ENCODE data around the gene PCA3.
"Not testable (repeated sequence)": the region's sequence is repeated elsewhere in the genome, so short reads cannot be mapped to it uniquely, and the experiment has no call there.

Gene PCA3

GRCh38 chr9:76734716-76735115 is 29.5 kb upstream of the PCA3 start:
- H3K4me3 ChIP-seq (ENCODE audit: low read depth, low read length), result no peak overlapping the region
- DNase-seq (ENCODE audit: low read depth), result no peak
- no peak for TF ChIP-seq CTCF (IDR thresholded peaks at IDR 0.05; ENCODE audit: insufficient read depth, low read depth, low read length, missing control alignments)

- H3K4me3 ChIP-seq (ENCODE audit: low read depth, low read length), result no peak overlapping the region
- no peak for DNase-seq (ENCODE audit: low read depth)
- TF ChIP-seq CTCF (IDR thresholded peaks at IDR 0.05; ENCODE audit: insufficient read depth, low read depth, low read length, missing control alignments), result no peak
Observed at GRCh38 chr9:76737154-76737902, 26.9 kb upstream of the PCA3 start.

- no peak for DNase-seq (ENCODE audit: low read depth)
- no peak for TF ChIP-seq CTCF (IDR thresholded peaks at IDR 0.05; ENCODE audit: insufficient read depth, low read depth, low read length, missing control alignments)
- H3K4me3 ChIP-seq (ENCODE audit: low read depth, low read length), result no peak overlapping the region
Observed at GRCh38 chr9:76738402-76738801, 25.8 kb upstream of the PCA3 start.

GRCh38 chr9:76741524-76741923 is 22.7 kb upstream of the PCA3 start:
- H3K4me3 ChIP-seq (ENCODE audit: low read depth, low read length), result no peak overlapping the region
- DNase-seq (ENCODE audit: low read depth), result no peak
- TF ChIP-seq CTCF (IDR thresholded peaks at IDR 0.05; ENCODE audit: insufficient read depth, low read depth, low read length, missing control alignments), result no peak

GRCh38 chr9:76742890-76743289 is 21.3 kb upstream of the PCA3 start:
- not testable (repeated sequence) for DNase-seq (ENCODE audit: low read depth)

GRCh38 chr9:76743931-76744330 is 20.3 kb upstream of the PCA3 start:
- DNase-seq (ENCODE audit: low read depth), result no peak
- no peak overlapping the region for H3K4me3 ChIP-seq (ENCODE audit: low read depth, low read length)
- TF ChIP-seq CTCF (IDR thresholded peaks at IDR 0.05; ENCODE audit: insufficient read depth, low read depth, low read length, missing control alignments), result no peak

More at GRCh38 chr9:76742890-76743289, 21.3 kb upstream of the PCA3 start:
- not testable (repeated sequence) for H3K4me3 ChIP-seq (ENCODE audit: low read depth, low read length)

- TF ChIP-seq CTCF (IDR thresholded peaks at IDR 0.05; ENCODE audit: insufficient read depth, low read depth, low read length, missing control alignments), result no peak
- no peak for DNase-seq (ENCODE audit: low read depth)
- H3K4me3 ChIP-seq (ENCODE audit: low read depth, low read length), result no peak overlapping the region
Observed at GRCh38 chr9:76744336-76744735, 19.9 kb upstream of the PCA3 start.
